Measurements from ENCODE around the gene IQSEC3.
"Not testable (repeated sequence)": the region's sequence is repeated elsewhere in the genome, so short reads cannot be mapped to it uniquely, and the experiment has no call there.

Gene IQSEC3

GRCh38 chr12:204261-204678 lies 137.7 kb downstream of the IQSEC3 start:
- no peak for DNase-seq

DNA sequence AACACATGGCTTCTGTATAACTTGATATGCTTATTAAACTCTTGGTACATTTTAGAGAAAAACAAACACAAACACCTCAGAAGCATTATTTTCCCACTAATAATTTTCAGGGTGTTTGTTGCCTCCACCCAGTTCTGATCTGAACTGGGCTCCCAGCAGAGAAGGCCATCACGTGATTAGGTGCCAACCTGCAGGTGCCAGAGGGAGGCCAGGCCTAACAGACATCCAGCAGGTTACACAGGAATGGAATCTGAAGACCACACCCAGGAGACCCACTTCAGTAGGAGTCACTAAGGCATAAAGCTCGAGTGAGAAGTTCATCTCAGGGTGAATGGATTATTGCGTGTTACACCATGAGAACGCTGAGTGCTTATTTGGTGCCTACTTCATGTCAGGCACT lies 138.5 kb downstream of the IQSEC3 start:
- DNase-seq: no peak

DNA sequence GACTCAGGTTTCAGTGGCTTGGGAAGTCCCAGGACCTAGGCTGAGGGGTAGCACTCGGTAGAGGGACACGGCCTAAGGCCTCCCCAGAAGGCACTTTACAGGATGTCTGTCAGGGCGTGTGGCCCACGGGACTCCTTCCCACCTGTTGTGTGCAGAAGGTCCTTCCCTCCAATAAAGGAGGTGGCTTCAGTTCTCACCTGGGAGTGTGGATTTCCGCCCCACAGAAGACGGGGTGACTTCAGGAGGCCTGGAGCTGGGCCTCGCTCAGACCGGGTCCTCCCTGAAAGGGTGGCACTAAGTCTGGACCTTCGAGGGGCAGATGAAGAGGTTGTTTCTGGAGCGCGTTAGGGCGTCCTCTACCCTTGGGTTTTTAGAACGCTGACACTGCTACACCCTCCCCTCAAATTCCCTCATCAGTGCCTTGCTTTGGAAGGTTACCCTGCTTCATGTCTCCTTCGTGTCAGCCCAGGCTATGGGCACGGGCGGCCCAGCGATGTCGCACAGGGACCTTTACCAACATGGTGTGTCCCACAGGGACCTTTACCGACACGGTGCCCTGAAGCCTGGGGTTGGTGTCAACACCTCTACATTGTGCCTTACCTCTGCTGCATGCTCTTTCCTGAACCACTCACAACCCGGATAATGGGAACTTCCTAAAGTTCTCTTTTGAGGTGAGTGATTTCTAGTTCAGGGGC lies 140.3 kb downstream of the IQSEC3 start:
- DNase-seq: no peak

GRCh38 chr12:207804-208203 lies 141.2 kb downstream of the IQSEC3 start:
- DNase-seq: no peak

GRCh38 chr12:208813-209212 lies 142.2 kb downstream of the IQSEC3 start:
- no peak for DNase-seq

GRCh38 chr12:209246-209645 lies 142.7 kb downstream of the IQSEC3 start:
- DNase-seq: no peak

- no peak for DNase-seq
Observed at GRCh38 chr12:209851-210250, 143.3 kb downstream of the IQSEC3 start.

GRCh38 chr12:210277-211141 lies 143.9 kb downstream of the IQSEC3 start:
- DNase-seq: no peak

- DNase-seq: no peak
Observed at GRCh38 chr12:211142-211465, 144.5 kb downstream of the IQSEC3 start.

DNA sequence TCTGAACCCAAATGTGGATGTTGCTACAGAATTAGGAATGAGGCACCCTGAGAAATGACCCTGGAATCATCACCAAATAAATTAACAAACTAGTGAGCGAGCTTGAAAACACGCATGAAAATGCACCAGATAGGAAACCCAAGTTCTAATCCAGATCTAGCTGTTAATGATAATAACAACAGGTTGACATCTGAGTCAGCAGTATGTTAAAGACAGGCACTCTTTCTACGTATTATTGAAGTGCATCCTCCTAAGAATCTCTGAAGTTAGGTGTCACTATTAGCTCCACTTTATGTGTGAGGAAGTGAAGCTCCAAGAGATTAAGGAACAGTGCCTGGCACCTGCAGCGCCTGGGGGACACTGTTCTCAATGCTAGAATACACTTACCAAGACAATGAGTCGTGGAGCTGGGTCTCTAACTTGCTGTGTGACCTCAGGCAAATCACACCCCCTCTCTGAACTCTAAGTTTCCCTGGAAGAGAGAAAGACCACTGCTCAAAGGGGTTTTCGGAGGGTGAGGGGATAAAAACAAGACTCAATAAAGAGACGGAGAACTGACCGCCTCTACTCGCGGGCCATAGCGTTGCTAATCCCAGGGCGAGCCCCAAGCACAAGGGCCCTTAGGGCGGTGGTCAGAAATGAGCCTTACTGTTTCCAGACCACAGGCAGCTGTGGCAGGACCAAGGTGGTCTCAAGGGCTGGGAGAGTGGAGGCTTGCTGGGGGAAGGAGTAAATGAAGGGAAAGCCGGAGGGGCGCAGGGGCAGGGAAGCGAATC lies 145.3 kb downstream of the IQSEC3 start:
- no peak for DNase-seq

DNA sequence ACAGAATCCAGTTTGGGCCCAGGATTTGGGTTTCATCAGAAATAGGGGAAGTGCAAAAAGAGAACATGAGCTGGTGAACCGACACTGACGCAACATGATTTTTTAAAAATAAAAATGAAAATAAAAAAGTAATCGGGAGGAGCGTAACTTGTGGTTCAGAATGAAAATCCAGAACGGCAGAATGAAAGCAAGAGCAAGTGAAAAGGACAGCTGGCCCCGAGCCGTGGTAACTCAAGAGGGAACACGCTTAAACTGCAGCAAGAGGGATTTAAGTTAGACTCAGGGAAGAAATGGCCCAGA lies 145.8 kb downstream of the IQSEC3 start:
- no peak for DNase-seq

- peak; percentile 76 for DNase-seq
Observed at GRCh38 chr12:212715-213526, 146.4 kb downstream of the IQSEC3 start.

DNA sequence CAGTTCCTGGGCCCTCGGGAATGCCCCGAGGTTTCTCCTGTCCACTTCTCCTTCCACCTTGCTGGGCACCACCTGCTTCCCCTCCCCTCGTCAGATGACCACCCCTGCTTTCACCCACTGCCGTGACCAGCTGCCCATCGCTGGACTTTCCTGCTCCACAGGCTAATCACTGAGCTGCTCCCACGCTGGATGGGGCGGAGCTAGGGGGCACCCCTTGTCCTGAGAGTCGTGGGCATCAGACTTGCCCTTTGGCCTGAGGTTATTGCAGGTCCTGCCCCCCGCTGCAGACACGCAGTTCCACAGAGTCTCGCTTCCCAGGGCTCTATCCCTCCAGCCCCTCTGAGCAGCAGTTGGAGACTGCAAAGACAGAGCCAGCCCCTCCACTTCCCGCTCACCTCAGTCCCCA lies 147.0 kb downstream of the IQSEC3 start:
- no peak for DNase-seq

GRCh38 chr12:214003-214741 lies 147.6 kb downstream of the IQSEC3 start, which contains the start of gene SLC6A12:
Gene SLC6A12, minus strand, starts transcription at chr12:214157. Its CDS starts 4,171 bp downstream, at chr12:209986.
- DNase-seq: no peak

DNA sequence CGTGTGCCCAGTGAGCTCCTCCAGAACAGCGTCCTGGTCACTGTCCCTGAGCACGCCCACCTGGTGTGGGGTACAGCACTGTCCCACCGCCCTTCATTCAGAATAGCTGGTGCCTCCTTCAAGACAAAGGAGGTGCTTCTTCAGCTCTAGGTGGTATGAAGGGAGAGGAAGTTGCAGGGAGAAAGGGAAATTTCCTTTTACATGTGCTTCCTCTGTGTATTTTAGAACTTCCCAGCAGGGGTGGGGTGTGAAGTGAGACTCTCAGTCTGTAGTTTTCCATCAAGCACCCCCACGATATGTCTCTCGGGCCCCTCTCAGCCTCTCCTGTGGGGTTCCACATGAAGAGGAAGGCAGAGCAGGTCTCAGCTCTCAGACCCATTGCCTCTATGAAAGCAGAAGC lies 148.5 kb downstream of the IQSEC3 start:
- DNase-seq: no peak

DNA sequence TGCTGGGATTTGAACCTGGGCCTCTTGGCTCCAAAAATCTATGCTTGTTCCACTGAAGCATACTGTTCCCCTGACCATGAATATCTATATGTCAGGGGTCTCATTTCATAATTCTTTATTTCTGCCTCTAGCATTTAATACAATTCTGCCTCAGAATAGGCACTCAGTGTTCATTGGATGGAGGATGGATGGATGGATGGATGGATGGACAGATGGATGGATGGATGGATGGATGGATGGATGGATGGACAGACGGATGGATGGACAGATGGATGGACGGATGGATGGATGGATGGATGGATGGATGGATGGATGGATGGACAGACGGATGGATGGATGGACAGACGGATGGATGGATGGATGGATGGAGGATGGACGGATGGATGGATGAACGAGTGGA lies 150.5 kb downstream of the IQSEC3 start:
- DNase-seq: not testable (repeated sequence)

DNA sequence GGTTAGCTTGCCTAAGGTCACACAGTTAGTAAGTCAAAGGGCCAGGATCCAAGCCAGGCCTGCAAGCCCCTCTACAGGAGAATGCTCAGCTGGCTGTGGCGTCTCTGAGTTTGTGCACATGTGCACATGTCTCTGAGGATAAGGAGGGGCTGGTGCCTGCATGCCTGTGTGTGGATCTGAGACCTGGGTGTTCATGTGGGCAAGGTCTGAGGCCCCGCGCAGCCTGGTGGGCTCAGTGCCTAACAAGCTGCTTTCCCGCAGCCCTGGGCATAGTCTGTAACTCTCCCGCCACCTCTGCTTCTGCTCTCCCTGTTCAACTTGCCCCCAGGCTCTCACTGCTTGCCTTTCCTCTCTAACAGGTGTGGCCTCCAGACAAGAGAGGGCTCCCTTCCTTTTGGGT lies 151.7 kb downstream of the IQSEC3 start:
- DNase-seq: no peak

- no peak for DNase-seq
Observed at GRCh38 chr12:218728-219590, 152.4 kb downstream of the IQSEC3 start.

- DNase-seq: peak; percentile 89
Observed at GRCh38 chr12:219891-220352, 153.4 kb downstream of the IQSEC3 start.

GRCh38 chr12:220491-220890 lies 153.9 kb downstream of the IQSEC3 start:
- no peak for DNase-seq

GRCh38 chr12:220946-221550 lies 154.5 kb downstream of the IQSEC3 start:
- no peak for DNase-seq
